SK-N-SH (cell line): ENCODE data around the gene CADM1. TPM values are rescaled to one million over a fixed set of nuclear protein-coding genes. Genes with fewer than 3 reads are reported as not detected.

Experiments used
- CTCF ChIA-PET: fragments of 300-600, 350-600 bp; formaldehyde crosslinking; extraction: SDS; loops from one replicate; lab custom pipeline; 2021; lab: Yijun Ruan, JAX
- POLR2A ChIA-PET: fragments of 350-600 bp; sonication (Branson Sonifier 250); formaldehyde crosslinking; extraction: SDS; loops from one replicate; lab custom pipeline; 2020; ENCODE audit warnings: antibody characterized with exemption, inconsistent platforms; lab: Yijun Ruan, JAX
- DNase-seq: peaks from one replicate; pipeline ENCODE4 v3.0.0; 2012
- H2AFZ ChIP-seq: fragments of 200-600 bp; sonication (generic); 2 replicates; pipeline ENCODE4 v1.8.1; 2016; ENCODE audit warnings: antibody characterized with exemption, mild to moderate bottlenecking, low read depth
- H3F3A ChIP-seq: fragments of 200-600 bp; sonication (generic); replicated peaks from 2 replicates; pipeline ENCODE3; 2016; ENCODE audit warnings: antibody characterized with exemption, mild to moderate bottlenecking; ENCODE audit not compliant: insufficient read depth
- H3K27ac ChIP-seq, 2 experiments: fragments of 200-500 bp in 1 of 2; fragments of 200-600 bp in 1 of 2; sonication (Bioruptor generic) in 1 of 2; sonication (generic), shearing (Covaris generic) in 1 of 2; 2 replicates each; pipeline versions ENCODE4 v1.5.1 to v1.6.1; 2014 to 2016; ENCODE audit warnings: low read depth in 2 of 2, inconsistent platforms in 1 of 2, low read length in 1 of 2, mild to moderate bottlenecking in 1 of 2, mixed read lengths in 1 of 2
- H3K27me3 ChIP-seq: fragments of 200-600 bp; sonication (generic), shearing (Covaris generic); 2 replicates; pipeline ENCODE4 v1.6.1; 2016; ENCODE audit warnings: mixed run types; ENCODE audit not compliant: insufficient read depth
- H3K36me3 ChIP-seq, 2 experiments: fragments of 200-500 bp in 1 of 2; fragments of 200-600 bp in 1 of 2; sonication (Bioruptor generic) in 1 of 2; sonication (generic) in 1 of 2; replicated peaks in 1 of 2; 2 replicates each; pipeline versions ENCODE3 to v1.5.1; 2014 to 2016; ENCODE audit warnings: low read length in 1 of 2, mild to moderate bottlenecking in 1 of 2; ENCODE audit not compliant: insufficient read depth in 2 of 2, control insufficient read depth in 1 of 2
- H3K4me1 ChIP-seq, 2 experiments: fragments of 200-500 bp in 1 of 2; fragments of 200-600 bp in 1 of 2; sonication (Bioruptor generic) in 1 of 2; sonication (generic), shearing (Covaris generic) in 1 of 2; 2 replicates each; pipeline versions ENCODE4 v1.5.1 to v1.6.1; 2014 to 2016; ENCODE audit warnings: low read depth in 1 of 2, low read length in 1 of 2, mixed run types in 1 of 2; ENCODE audit not compliant: insufficient read depth in 2 of 2, control insufficient read depth in 1 of 2
- H3K4me2 ChIP-seq: fragments of 200-600 bp; sonication (generic), shearing (Covaris generic); 2 replicates; pipeline ENCODE4 v1.6.1; 2017; ENCODE audit warnings: mixed run types
- H3K4me3 ChIP-seq, 2 experiments: fragments of 200-500 bp in 1 of 2; fragments of 200-600 bp in 1 of 2; sonication (Bioruptor generic) in 1 of 2; sonication (generic), shearing (Covaris generic) in 1 of 2; 2 replicates each; pipeline versions ENCODE4 v1.5.1 to v1.8.1; 2014 to 2016; ENCODE audit warnings: low read depth in 2 of 2, inconsistent platforms in 1 of 2, low read length in 1 of 2, mild to moderate bottlenecking in 1 of 2, mixed read lengths in 1 of 2, moderate library complexity in 1 of 2
- H3K79me2 ChIP-seq: fragments of 200-600 bp; sonication (generic); 2 replicates; pipeline ENCODE4 v1.8.1; 2017; ENCODE audit warnings: mild to moderate bottlenecking; ENCODE audit not compliant: insufficient read depth
- H3K9ac ChIP-seq: fragments of 200-600 bp; sonication (generic); 2 replicates; pipeline ENCODE4 v1.6.1; 2017; ENCODE audit warnings: mixed run types
- H3K9me2 ChIP-seq: fragments of 200-600 bp; sonication (generic); 2 replicates; pipeline ENCODE4 v1.6.1; 2017; ENCODE audit warnings: mixed run types
- H3K9me3 ChIP-seq: fragments of 200-600 bp; sonication (generic); 2 replicates; pipeline ENCODE4 v1.6.1; 2017; ENCODE audit warnings: mixed run types, mild to moderate bottlenecking, moderate library complexity
- H4K20me1 ChIP-seq: fragments of 200-600 bp; sonication (generic); 2 replicates; pipeline ENCODE4 v1.6.1; 2017; ENCODE audit warnings: mild to moderate bottlenecking, mixed run types; ENCODE audit not compliant: insufficient read depth
- CHD2 ChIP-seq: fragments of 150-350 bp; IDR thresholded peaks from 2 replicates; pipeline ENCODE4 v1.6.1; 2018; ENCODE audit warnings: low read length; ENCODE audit not compliant: partially characterized antibody
- ELF1 ChIP-seq: IDR thresholded peaks from 2 replicates; pipeline ENCODE4 v1.4.0; 2012
- FOXJ3 ChIP-seq: sonication (generic); formaldehyde crosslinking; IDR thresholded peaks from 2 replicates; pipeline ENCODE4 v1.5.1; 2020; ENCODE audit warnings: mild to moderate bottlenecking, missing genetic modification reagents
- GABPA ChIP-seq: IDR thresholded peaks from 2 replicates; pipeline ENCODE4 v1.4.0; 2012; ENCODE audit warnings: low read depth, mild to moderate bottlenecking
- GATA2 ChIP-seq: sonication (generic); formaldehyde crosslinking; IDR thresholded peaks from 2 replicates; pipeline ENCODE4 v1.5.0; 2020; ENCODE audit warnings: mild to moderate bottlenecking, missing genetic modification reagents
- MEF2A ChIP-seq: IDR thresholded peaks from 2 replicates; pipeline ENCODE4 v1.4.0; 2012; ENCODE audit warnings: low read depth, borderline replicate concordance
- MXI1 ChIP-seq: IDR thresholded peaks from 2 replicates; pipeline ENCODE4 v1.6.1; 2012; ENCODE audit warnings: mild to moderate bottlenecking, low read depth, low read length, improper control_type of control experiment
- POLR2AphosphoS5 ChIP-seq: IDR thresholded peaks from 2 replicates; pipeline ENCODE4 v1.6.1; 2012; ENCODE audit warnings: low read depth, low read length
- RCOR1 ChIP-seq: fragments of 150-350 bp; IDR thresholded peaks from 2 replicates; pipeline ENCODE4 v1.6.1; 2017; ENCODE audit warnings: antibody characterized with exemption, low read length
- REST ChIP-seq: IDR thresholded peaks from 2 replicates; pipeline ENCODE4 v1.6.1; 2012; ENCODE audit warnings: mild to moderate bottlenecking, low read depth, low read length, moderate library complexity
- RFX5 ChIP-seq: IDR thresholded peaks from 2 replicates; pipeline ENCODE4 v1.6.1; 2012; ENCODE audit warnings: mild to moderate bottlenecking, improper control_type of control experiment, low read length
- USF2 ChIP-seq: fragments of 150-350 bp; IDR thresholded peaks from 2 replicates; pipeline ENCODE4 v1.6.1; 2017; ENCODE audit warnings: antibody characterized with exemption, low read length, low read depth, borderline replicate concordance
- YY1 ChIP-seq: IDR thresholded peaks from 2 replicates; pipeline ENCODE4 v1.4.0; 2012; ENCODE audit warnings: low read depth, mild to moderate bottlenecking
- WGBS: methylation state at CpG from one replicate; pipeline ENCODE4 v1.1.6; 2017; ENCODE audit warnings: low lambda C conversion rate; 5-methylcytosine and 5-hydroxymethylcytosine counted together
- polyA plus RNA-seq, 3 experiments: library from polyadenylated mRNA; depleted of rRNA; stranded (reverse); fragments of >200 nt; gene quantifications; 2 replicates each; pipeline ENCODE4 v1.2.3, GENCODE V29; 2012
- TF ChIP-seq, protein P1 (sequence below): fragments of 150-350 bp; IDR thresholded peaks from 2 replicates; pipeline ENCODE4 v1.6.1; 2016; ENCODE audit warnings: mild to moderate bottlenecking, low read depth, low read length
- TF ChIP-seq, protein P2 (sequence below): IDR thresholded peaks from 2 replicates; pipeline ENCODE4; 2012
- TF ChIP-seq, protein P3 (sequence below): fragments of 200-600 bp; sonication (generic); IDR thresholded peaks from 2 replicates; pipeline ENCODE4 v1.6.1; 2017; ENCODE audit warnings: antibody characterized with exemption, mild to moderate bottlenecking, moderate library complexity

Gene CADM1
- polyA plus RNA-seq, 1 of the 3 experiments (the other 2 are of a cell fraction), result 7.9 TPM

DNA sequence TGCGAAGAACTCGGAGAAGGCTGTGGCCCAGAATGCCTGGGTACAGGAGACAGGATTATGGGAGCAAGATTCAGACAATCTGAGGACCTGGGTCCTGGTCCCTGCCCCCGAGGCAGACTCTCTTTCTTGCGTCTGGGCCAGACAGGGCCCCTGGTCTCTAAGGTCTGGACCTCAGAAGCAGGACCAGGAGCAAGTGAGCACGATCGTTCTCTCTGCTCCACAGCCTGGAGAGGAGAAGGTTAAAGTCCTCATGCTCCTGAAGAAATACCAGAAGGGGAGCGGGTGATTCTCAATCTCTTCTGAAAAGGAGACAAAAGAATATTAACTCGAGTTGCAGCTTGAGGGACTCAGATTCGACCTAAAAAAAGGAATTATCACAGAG, 349.9 kb downstream of the CADM1 start:
- no peaks in the 10 kb centered on the region for H3K79me2 ChIP-seq
- H3K36me3 ChIP-seq, result no peaks in the 10 kb centered on the region
- 48% methylated on average over 9 of the region's 9 CpGs for WGBS
- no peak overlapping the region for H3K4me2 ChIP-seq
- H2AFZ ChIP-seq, result no peak overlapping the region
- no peak overlapping the region for H3K27ac ChIP-seq
- no peak overlapping the region for H3K4me3 ChIP-seq
- H4K20me1 ChIP-seq, result no peaks in the 10 kb centered on the region
- no peak overlapping the region for H3K9ac ChIP-seq
- DNase-seq, result no peak
- no peaks in the 10 kb centered on the region; the same call in 1 of the 2 replicates for H3K27me3 ChIP-seq
- no peaks in the 10 kb centered on the region for H3F3A ChIP-seq
- H3K4me1 ChIP-seq, result peaks cover 0 to 16% of the 10 kb centered on the region in 2 experiments; a peak in 1 of 4 replicates
- H3K9me2 ChIP-seq, result no peaks in the 10 kb centered on the region
- POLR2A ChIA-PET, result no interaction called here
- CTCF ChIA-PET, result no interaction called here
- TF ChIP-seq MXI1 (no peak), USF2 (no peak), GABPA (no peak), ELF1 (no peak), FOXJ3 (no peak), RCOR1 (no peak), MEF2A (no peak), GATA2 (no peak), RFX5 (no peak)
- TF ChIP-seq, protein P1, sequence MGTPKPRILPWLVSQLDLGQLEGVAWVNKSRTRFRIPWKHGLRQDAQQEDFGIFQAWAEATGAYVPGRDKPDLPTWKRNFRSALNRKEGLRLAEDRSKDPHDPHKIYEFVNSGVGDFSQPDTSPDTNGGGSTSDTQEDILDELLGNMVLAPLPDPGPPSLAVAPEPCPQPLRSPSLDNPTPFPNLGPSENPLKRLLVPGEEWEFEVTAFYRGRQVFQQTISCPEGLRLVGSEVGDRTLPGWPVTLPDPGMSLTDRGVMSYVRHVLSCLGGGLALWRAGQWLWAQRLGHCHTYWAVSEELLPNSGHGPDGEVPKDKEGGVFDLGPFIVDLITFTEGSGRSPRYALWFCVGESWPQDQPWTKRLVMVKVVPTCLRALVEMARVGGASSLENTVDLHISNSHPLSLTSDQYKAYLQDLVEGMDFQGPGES, result no peak
- TF ChIP-seq, all 33 proteins: peak for 0
- no peaks in the 10 kb centered on the region for H3K9me3 ChIP-seq

DNA sequence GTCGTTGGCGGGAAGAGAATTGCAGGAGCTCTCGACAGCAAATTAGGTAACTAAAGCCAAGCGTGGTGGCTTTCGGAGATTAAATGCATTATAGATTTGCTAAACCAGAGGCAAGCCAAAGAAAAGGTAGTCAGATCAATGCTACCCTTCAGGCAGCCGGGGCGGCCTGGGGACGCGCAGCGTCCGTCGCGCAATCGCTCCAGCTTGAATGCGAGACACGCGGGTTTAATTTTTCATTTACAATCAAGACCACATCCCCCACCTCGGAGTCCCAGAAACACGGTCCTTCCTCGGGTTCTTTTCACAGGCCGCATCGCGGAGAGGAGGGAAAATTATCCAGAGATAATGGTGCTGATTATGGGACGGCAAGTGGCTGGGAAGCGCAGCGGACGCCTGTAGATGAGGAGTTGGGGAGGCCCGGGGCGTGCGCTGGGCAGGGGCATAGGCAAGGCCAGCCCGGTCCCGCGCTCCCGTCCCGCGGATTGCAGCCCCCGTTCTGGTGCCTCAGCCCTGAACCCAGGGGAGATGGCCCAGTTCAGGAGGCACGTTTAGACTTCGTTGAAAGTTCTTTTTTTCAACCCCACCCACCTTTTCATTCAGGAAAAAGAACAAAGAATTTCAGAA, 350.4 kb downstream of the CADM1 start:
- ChIA-PET CTCF (interaction anchor here (1.2 kb wide), 1 partner anchor 379 kb away, joined by 3 read pairs; no protein-coding TSS in a partner anchor), POLR2A (no interaction called here)
- no peak overlapping the region for H2AFZ ChIP-seq
- no peaks in the 10 kb centered on the region for H3K79me2 ChIP-seq
- H3K36me3 ChIP-seq, result no peaks in the 10 kb centered on the region
- H3K27me3 ChIP-seq, result no peaks in the 10 kb centered on the region; the same call in 1 of the 2 replicates
- H3K9me3 ChIP-seq, result no peaks in the 10 kb centered on the region
- H3K9ac ChIP-seq, result no peak overlapping the region
- no peaks in the 10 kb centered on the region for H3F3A ChIP-seq
- H3K9me2 ChIP-seq, result no peaks in the 10 kb centered on the region
- no peak overlapping the region for H3K4me3 ChIP-seq
- peaks cover 0 to 13% of the 10 kb centered on the region in 2 experiments; a peak in 1 of 4 replicates for H3K4me1 ChIP-seq
- no peak overlapping the region for H3K4me2 ChIP-seq
- H3K27ac ChIP-seq, result no peak overlapping the region
- WGBS, result 88% methylated on average over 39 of the region's 39 CpGs
- H4K20me1 ChIP-seq, result no peaks in the 10 kb centered on the region
- DNase-seq, result no peak
- TF ChIP-seq, protein P2, sequence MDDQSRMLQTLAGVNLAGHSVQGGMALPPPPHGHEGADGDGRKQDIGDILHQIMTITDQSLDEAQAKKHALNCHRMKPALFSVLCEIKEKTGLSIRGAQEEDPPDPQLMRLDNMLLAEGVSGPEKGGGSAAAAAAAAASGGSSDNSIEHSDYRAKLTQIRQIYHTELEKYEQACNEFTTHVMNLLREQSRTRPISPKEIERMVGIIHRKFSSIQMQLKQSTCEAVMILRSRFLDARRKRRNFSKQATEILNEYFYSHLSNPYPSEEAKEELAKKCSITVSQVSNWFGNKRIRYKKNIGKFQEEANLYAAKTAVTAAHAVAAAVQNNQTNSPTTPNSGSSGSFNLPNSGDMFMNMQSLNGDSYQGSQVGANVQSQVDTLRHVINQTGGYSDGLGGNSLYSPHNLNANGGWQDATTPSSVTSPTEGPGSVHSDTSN, result no peak
- TF ChIP-seq GABPA, result no peak
- TF ChIP-seq CHD2, result no peak
- no peak for TF ChIP-seq REST
- TF ChIP-seq FOXJ3, result no peak
- TF ChIP-seq, protein P3, sequence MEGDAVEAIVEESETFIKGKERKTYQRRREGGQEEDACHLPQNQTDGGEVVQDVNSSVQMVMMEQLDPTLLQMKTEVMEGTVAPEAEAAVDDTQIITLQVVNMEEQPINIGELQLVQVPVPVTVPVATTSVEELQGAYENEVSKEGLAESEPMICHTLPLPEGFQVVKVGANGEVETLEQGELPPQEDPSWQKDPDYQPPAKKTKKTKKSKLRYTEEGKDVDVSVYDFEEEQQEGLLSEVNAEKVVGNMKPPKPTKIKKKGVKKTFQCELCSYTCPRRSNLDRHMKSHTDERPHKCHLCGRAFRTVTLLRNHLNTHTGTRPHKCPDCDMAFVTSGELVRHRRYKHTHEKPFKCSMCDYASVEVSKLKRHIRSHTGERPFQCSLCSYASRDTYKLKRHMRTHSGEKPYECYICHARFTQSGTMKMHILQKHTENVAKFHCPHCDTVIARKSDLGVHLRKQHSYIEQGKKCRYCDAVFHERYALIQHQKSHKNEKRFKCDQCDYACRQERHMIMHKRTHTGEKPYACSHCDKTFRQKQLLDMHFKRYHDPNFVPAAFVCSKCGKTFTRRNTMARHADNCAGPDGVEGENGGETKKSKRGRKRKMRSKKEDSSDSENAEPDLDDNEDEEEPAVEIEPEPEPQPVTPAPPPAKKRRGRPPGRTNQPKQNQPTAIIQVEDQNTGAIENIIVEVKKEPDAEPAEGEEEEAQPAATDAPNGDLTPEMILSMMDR, result no peak
- no peak for TF ChIP-seq POLR2AphosphoS5
- TF ChIP-seq YY1, result no peak
